Measurements from ENCODE around the gene PRAME.

The PRAME gene

DNA sequence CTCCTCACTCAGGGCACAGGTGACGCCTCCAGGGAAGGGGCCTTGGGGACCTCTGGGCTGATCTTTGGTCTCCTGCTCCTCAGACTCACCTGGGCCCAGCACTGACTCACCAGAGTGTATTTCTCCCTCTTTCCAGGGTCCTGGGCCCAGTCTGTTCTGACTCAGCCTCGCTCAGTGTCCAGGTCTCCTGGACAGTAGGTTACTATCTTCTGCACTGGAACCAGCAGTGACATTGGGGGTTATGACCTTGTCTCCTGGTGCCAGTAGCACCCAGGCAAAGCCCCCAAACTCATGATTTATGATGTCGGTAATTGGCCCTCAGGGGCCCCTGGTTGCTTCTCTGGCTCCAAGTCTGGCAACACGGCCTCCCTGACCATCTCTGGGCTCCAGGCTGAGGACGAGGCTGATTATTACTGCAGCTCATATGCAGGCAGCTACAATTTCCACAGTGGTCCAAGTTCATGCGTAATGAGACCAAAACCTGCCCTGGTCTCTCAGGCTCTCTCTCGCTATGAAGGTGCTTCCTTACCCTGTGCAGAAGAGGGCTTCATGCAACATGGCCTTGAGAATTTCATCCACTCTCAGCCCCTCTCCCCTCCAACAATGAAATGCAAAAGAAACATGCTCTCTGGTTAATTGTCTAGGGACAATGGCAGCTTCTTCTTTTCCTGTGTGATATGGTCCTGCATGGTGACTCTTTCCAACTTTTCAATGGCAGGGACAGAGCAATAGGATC, 21.0 kb upstream of the PRAME start:
- DNase-seq (ENCODE audit: low spot score): no peak

DNA sequence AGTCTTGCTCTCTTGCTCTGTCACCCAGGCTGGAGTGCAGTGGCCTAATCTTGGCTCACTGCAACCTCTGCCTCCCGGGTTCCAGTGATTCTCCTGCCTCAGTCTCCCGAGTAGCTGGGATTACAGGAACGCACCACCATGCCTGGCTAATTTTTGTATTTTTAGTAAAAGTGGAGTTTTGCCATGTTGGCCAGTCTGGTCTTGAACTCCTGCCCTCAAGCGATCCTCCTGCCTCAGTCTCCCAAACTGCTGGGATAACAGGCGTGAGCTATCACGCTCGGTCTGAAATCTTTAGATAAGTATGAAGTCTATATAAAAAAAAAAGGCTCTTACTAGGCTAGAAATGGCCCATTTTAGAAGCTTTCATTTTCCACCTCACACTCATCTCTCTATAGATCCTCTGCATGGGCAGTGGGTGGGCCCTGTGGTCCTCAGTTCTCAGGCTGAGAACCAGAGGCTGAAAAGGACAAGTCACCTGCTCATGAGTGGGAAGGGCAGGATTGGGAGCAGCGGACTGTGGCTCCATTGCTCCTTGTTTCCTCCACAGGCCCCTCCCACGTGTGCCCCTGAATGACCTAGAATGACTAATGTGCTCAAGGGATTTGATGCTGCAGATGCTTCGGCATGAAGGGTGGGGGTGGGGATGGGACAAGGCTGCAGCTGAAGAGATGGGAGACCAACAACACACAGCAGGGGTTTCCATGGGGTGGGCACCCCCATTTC, 19.8 kb upstream of the PRAME start:
- DNase-seq (ENCODE audit: low spot score): no peak

DNA sequence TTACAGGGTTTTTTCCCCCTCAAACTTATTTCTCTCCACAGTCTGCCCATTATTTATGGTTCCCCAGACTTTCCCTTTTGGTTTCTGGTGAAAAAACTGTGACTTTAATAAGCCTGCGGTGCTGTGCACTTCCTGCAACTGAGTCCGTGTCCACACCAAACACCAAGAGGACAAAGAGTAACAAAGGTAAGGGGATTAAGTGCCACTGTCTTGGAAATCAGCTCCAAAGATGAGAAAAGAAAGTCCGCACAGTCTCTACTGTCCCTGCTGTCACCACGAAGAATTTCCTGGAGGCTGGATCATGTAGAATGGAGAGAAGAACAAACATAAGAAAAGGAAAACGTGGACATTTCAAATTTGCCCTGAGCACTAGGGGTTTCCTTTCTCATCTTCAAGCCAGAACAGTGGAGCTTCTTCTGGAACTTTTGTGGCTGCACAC, 17.9 kb upstream of the PRAME start:
- no peak for DNase-seq (ENCODE audit: low spot score)

DNA sequence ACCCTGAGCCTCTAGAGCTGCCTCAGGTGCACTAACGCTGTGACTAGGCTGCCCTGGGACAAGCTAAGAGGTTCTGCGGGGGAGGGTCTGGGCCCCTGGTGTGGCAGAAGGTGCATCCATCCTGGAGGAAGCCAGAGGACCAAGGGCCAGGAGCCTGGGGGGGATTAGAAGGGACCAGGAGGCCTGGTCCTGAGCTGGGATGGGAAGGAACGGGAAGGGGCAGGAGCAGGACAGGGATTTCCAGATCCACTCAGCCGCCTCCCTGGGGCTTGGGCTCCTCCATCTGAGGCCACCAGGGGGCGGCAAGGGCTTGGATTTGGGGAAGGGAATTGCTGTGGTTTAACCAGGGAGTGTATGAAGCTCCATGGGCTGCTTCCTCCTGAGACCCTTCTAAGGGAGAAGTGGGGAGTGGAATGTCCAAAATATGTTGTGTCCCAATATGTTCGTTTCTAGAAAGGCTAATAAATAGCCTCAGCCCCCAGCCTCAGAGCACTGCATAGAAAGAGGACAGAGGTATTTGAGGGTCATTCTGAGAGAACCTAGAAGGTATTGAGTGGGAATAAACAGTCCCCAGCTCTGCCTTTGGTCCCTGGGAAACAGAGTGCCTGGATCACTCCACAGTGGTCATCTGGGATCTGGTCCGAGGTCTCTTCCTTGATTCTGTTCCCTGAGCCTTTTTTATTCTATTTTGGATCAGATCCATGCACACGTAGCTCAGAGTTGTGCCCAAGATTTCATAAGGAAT, 17.4 kb upstream of the PRAME start:
- DNase-seq (ENCODE audit: low spot score): peak; percentile 83

DNA sequence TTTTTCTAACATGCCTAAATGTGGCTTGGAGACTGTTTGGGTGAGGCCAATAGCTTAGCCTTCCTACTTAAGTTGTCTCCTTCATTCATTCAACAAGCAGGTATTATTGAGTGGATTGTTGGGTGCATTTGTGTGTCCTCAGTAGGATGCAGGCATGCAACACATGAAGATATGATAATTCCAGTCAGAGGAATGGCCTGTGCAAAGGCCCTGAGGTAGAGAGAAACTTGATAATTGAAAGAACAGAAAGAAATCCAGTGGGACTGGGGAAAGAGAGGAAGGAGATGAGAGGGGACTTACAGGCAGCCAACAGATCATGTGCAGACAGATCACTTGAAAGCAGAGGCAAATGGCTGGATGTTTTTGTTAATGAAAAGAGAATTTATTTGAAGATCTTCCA, 15.3 kb upstream of the PRAME start:
- DNase-seq (ENCODE audit: low spot score): no peak

DNA sequence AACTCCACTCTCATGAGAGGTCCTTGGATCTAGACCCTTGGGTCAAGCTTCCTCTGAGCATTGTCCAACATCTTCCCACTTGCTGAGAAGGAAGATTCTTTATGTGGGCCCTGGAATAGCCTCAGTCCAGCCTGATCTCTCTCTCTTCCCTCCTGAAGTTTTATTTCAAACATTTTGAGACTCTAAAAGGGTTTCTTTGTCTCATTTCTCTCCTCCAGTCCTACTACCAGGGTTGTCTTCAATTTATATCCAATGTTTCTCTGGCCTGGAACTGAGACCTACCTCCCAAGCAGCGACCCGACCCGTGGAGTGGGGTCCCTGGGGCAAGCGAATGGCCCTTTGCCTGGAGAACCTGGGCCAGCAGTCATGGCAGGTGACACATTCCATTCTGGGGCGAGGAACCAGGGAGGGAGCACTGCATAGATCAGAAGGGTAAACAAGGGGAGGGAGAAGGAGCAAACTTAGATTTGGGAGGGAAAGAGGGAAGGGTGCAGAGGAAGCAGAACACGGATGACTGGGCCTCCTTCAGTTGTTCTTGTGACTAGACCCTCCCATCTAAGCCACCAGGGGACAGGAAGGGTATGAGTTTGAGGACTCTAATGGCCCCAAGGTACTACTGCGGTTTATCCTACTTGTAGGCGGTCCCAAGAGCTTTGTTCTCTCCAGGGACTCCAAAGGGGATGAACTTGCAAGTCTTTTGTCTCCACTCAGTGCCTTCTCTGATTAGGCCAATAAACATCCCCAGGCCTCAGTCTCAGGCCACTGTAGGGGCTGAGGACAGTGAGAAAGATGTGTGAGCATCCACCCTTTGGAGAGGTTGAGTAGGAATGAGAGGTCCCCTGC, 14.2 kb upstream of the PRAME start:
- DNase-seq (ENCODE audit: low spot score): no peak

DNA sequence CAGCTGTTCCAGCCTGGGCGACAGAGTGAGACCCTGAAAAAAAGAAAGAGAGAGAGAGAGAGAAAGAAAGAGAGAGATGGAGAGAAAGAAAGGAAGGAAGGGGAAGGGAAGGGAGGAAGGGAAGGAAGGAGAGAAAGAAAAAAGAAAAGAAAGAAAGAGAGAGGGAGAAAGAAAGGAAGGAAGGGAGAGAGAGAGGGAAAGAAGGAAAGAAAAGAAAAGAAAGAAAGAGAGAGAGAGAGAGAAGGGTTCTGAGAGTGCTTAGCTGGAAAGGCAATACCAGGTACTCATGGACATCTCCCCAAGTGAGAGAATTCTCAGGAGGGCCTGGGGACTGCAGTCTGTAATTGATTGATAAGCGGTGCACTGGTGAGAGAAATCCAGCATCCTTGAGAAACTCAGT, 12.8 kb upstream of the PRAME start:
- DNase-seq (ENCODE audit: low spot score): no peak

DNA sequence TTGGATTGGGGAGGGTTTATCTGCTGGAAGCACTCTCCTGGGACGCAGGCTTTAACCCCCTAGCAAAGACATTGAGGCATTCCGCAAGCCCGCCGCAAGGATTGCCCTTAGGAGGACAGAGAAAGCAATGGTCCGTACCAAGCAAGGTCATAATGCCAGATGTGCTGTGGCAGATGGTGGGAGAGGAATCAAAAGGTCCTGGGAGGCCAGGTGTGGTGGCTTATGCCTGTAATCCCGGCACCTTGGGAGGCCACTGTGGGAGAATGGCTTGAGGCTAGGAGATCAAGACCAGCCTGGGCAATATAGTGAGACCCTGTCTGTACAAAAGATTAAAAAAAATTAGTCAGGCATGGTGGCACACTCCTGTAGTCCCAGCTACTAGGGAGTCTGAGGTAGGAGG, 12.4 kb upstream of the PRAME start:
- DNase-seq (ENCODE audit: low spot score): no peak

DNA sequence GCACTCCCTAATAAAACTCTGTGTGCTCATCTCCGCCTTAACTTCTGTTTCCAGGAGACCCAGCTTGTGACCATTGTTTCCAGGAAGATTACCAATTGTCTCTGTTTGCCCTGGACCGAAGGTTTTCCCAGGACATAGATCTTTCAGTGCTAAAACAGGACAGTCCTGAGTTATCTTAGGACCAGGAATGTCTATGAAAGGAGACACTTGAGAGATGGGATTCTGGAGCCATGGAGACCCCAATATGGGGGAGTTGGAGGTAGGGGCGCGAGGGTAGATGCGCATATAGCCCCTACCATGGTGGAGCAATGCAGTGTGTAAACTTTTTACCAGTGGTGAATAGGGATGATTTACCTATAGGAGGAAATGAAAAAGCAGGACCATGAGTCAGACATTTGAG, 10.2 kb upstream of the PRAME start:
- DNase-seq (ENCODE audit: low spot score): no peak

DNA sequence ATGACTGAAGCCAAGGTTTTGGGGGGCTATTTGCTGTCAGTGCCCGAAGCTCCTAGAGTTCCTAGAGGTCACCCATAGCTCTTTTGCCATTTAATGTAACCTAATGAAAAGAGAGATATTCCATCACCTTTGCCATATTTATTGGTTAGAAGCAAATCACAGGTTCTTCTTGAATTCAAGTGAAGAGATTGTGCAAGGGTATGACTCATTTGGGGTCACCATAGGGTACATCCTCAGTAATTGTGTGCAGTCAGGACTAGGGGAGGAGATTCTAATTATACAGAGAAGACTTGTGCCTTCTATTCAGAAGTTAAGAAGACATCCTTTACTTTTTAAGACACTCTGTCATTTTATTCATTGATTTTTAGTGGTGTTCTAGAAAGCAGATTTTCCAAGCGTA, 6.9 kb upstream of the PRAME start:
- no peak for DNase-seq (ENCODE audit: low spot score)

DNA sequence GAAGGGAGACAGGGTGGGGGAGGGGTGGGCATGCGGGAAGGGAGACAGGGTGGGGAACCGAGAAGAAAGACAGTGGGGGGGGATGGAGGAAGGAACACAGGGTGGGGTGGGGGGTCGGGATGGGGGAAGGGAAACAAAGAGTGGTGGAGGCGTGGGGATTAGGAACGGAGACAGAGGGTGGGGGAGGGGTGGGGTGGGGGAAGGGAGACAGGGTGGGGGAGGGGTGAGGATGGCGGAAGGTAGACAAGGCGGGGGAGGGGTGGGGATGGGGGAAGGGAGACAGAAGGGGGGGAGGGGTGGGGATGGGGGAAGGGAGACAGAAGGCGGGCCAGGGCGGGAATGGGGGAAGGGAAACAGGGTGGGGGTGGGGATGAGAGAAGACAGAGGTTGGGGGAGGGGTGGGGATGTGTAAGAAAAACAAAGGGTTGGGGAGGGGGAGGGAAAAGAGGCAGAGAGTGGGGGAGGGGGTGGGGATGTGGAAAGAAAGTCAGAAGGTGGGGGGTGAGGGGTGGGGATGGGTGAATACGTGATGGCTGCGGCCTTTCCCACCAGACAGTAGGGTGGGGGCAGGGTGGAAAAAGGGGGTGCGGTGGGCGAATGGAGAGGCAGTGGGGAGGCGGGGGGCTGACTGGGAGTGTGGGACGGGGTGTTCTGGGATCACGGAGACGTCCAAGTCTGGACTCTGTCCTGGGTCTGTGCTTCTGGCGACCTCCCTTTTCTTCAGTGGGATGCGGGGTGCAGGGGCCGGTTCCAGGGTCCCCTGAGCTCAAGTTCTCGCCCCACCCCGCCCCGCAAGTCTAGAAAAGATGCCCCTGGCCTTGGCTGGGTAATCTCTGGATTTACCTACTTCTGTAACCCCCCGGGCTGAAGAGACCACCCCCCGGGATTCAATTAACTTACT, 744 bp downstream of the PRAME start:
- no peak for DNase-seq (ENCODE audit: low spot score)

DNA sequence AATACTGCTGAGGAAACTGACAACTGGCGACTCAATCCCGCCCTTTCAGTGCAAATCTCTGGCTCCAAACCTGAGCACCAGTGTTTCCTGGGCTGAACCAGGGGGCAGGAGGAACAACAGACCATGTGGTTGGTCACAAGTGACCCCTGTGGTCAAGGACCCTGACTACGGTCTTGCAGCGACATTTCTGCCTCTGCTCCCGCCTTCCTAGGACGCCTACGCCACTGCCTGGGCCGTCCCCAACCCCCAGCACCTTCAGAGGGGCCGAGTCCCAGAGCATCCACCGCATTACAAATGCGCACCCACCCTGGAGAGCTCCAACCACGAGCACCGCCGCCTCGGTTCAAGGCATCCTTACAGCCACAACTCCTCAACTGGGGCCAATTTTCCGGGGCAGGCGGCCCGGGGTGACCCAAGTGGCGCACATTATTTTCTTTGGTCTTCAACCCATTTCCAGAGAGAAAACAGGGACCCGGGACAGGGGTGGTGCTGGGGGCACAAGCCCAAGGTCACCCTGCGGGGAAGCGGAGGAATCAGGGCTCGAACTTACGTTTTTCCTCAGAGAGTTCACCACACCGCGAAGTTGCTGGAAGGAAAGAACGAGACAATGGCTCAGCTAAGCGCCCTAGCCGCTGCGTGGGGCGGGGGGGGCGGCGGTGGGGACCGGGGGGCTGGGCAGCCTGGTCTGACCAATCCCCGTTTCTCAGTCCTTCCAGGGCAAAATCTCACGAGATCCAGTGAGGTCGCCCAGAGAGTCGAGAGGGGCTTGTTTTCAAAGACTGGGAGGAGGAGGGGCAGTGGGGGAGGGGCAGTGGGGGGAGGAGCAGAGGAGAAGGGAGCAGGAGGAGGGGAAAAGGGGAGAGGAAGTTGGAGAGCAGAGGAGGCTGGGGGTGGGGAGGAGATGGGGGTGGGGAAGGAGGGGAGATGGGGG, 1.8 kb downstream of the PRAME start:
- DNase-seq (ENCODE audit: low spot score): no peak

DNA sequence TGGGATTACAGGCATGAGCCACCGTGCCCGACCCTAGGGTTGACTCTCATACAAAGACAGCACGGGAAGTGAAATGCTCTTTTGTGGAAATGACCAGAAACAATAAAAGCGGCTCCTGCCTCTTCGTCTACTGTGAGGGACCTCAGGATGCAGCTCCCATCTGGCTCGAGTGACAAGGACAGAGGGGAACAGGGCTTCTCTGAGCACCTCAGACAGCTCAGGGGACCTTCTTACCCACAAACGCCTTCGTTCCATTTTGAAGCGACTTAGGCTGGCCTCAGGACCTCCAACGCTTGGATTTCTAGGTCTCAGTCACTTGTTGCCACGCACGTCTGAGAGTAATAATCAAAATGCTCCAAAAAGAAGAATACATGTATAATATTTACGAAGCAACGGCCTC, 2.5 kb downstream of the PRAME start:
- DNase-seq (ENCODE audit: low spot score): no peak

DNA sequence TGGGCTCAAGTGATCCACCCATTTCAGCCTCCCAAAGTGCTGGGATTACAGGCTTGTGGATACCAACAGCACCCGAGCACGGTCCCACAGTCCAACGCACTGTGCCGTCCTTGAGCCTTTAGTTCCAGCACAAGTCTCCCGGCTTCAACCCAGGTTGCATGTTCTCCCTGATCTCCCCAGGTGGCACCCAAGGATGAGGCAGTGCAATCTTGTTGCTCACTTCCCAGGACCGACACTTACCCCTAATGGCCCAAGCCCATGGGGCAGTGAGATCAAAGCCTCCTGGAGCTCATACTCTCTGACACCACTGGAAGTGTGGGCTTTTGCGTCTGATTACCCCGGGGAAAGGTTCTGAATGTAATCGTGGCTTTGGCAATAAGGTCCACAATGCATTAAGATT, 3.5 kb downstream of the PRAME start:
- no peak for DNase-seq (ENCODE audit: low spot score)

DNA sequence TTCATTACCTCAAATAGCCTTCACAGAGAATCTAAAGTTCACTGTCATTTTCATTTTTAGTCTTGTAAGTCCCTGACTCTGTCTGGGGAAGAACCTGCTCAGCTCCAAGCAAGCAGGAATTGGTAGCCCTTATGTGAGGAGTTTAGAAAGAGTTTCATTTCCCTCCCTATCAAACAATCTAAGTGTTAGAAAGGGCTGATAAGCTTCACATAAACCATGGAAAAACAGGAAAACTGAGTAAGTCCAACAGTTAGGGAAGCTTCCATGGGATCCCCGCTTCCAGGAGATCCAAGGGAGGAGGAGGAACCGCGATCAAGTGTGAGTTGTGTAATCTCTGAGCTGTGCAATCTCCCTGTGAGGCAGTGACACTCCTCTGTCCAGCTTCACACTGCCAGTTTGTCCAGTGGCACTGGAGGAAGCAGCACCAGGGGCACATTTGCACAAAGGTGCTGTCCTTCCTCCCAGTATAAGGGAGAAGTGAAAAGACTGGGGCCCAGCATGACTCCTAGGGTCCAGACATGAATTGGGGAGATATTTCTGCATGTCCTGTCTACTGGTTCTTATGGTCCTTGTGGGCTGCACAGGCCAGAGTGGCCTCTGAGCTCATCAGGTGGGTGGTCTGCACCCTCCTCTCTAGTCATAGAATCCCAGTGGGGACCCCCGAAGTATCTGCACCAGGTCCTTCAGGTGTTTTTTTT, 4.3 kb downstream of the PRAME start:
- no peak for DNase-seq (ENCODE audit: low spot score)

DNA sequence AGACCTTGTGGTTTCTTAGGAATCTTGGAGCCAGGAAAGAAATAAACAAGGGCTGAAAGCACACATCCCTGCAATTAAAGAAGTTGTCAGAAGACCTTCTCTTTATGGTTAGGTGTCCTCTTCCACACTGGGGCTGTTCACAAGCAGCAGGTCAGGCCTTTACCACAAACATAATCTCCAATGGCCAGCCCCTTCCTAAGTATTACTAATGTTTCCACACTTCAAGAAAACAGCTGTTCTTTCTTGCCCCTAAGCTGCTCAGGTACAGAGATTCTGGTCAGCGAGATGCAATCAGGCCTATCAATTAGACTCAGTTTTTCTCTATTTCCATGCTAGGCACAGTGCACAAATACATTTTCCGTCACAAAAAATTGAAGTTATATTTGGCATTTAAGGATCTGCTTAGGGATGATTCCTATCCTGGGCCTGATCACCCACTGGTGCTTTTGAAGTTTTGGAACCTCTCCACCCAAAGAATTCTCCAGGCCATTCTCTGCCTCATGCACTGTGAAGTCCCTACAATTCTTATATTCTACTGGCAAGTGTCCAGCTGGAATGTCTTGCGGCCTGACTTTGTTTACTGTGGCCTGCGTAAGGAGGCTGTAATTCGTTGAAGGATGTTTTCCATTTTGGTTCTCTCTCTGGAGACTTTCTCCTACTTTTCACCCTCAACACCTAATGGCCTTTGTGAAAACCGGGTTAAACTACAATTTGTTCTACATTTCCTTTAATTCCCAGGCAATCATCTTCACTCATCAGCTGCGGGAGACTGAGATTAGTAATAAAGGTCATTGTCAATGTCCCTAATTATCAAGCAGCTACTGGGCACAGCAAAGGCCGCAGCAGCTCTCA, 5.1 kb downstream of the PRAME start:
- no peak for DNase-seq (ENCODE audit: low spot score)

DNA sequence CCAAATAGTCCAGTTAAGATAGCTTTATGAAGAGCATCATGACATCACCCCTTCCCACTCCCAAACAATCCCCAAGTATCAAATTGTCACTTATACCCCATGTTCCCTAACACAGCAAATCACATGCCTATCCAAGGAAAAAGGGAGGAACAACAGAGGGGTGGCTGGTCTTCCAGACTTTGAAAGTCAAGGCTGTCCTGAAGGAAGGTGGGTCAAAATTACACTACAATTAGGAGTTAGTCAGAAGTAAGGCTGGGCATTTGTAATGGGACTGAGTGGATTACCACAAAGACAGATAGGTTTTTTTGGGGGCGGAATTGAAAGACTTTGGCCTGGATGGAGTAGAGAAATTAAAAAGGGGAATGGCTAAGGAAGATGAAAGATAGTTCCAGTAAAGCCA, 5.9 kb downstream of the PRAME start:
- DNase-seq (ENCODE audit: low spot score): no peak

DNA sequence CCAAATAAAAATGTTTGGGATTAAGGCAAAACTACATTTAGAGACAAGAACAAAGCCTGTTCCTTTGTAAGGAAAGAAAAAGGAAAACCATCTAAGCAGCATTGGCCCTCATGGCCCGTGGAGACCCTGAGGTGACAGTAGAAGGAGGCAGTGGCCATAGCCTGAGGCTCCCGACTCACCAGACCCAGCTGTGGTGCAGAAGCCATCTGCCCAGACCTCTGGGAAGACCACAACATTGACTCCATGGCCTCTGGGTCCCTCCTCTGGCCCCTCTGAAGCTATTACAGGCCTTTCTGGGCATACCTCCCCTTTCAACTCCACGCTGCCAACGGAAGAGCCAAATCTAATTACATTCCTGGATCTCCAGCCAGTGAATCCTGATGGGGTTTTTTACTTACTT, 6.4 kb downstream of the PRAME start:
- DNase-seq (ENCODE audit: low spot score): peak; percentile 77

Data from ecto neural progenitor cell (in vitro differentiated cells).